Measurements from ENCODE around the gene CNIH1. TPM values are rescaled to one million over a fixed set of nuclear protein-coding genes. Genes with fewer than 3 reads are reported as not detected.
"Not testable (repeated sequence)": the region's sequence is repeated elsewhere in the genome, so short reads cannot be mapped to it uniquely, and the experiment has no call there.

Gene CNIH1
- total RNA-seq, 4 donors from 2014 or later: 29.3 to 61.8 (median 59.5) TPM

DNA sequence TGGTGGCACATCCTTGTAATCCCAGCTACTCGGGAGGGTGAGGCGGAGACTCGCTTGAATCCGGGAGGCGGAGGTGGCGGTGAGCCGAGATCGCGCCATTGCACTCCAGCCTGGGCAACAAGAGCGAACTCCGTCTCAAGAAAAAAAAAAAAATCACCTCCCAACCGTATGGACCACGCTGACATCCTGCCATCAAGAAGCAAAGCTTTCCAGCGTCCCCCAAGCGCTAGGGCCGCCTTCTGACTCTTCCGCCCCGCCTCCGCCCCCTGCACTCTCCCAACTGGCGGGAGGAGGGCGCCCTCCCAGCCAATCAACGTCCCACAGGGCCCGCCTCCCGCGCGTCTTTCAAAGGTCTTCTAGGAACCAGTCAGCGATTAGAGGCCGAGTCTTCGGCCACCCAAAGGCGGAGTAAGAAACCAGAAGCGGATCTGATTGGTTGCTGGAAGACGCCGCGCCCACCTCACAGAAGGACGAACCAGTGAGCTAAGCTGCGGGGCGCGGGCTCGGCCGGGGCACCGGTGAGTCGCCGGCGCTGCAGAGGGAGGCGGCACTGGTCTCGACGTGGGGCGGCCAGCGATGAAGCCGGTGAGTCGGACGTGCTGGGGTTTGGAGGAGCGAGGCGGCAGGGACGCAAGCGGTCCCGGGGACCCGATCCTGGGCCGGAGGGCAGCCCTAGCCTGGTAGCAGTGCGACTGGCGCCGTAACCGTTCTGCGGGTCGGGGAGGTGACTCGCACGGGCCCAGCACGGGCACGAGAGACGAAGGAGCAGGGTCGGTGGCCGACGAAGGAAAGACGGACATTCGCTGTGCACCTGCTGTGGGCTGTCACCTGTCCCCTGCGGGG is 44.5 kb downstream of the CNIH1 start, which contains the start of gene CDKN3:
CDKN3 (plus strand) TSS at position 515 of the 843 bp plus-strand sequence; CDS start at position 577, 62 bp downstream.
- no peaks in the 10 kb centered on the region for H3K27me3 ChIP-seq
- H3K27ac ChIP-seq: peak within 1 kb of the TSS in 2 of 4 donors; percentile 30 to 68
- no peaks in the 10 kb centered on the region for H3K9me3 ChIP-seq
- peak within 1 kb of the TSS; percentile 42 to 85 (median 62) for H3K4me3 ChIP-seq
- H3K4me1 ChIP-seq: peaks cover 0 to 14% (median 0%) of the 10 kb centered on the region in 4 donors
- 1% methylated on average over 57 to 69 of the region's 76 CpGs for WGBS, 2 donors
- DNase-seq (ENCODE audit: low spot score in 2 of 2): peak; percentile 97 to 98
- peak in 1 of 2 donors; percentile 80 for TF ChIP-seq POLR2A (IDR thresholded peaks at IDR 0.05)
- TF ChIP-seq, protein P1, sequence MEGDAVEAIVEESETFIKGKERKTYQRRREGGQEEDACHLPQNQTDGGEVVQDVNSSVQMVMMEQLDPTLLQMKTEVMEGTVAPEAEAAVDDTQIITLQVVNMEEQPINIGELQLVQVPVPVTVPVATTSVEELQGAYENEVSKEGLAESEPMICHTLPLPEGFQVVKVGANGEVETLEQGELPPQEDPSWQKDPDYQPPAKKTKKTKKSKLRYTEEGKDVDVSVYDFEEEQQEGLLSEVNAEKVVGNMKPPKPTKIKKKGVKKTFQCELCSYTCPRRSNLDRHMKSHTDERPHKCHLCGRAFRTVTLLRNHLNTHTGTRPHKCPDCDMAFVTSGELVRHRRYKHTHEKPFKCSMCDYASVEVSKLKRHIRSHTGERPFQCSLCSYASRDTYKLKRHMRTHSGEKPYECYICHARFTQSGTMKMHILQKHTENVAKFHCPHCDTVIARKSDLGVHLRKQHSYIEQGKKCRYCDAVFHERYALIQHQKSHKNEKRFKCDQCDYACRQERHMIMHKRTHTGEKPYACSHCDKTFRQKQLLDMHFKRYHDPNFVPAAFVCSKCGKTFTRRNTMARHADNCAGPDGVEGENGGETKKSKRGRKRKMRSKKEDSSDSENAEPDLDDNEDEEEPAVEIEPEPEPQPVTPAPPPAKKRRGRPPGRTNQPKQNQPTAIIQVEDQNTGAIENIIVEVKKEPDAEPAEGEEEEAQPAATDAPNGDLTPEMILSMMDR (IDR thresholded peaks at IDR 0.05): peak; percentile 58 to 84 (median 63)
- peak; percentile 60 to 84 for TF ChIP-seq EP300 (IDR thresholded peaks at IDR 0.05)
- no peaks in the 10 kb centered on the region for H3K36me3 ChIP-seq

DNA sequence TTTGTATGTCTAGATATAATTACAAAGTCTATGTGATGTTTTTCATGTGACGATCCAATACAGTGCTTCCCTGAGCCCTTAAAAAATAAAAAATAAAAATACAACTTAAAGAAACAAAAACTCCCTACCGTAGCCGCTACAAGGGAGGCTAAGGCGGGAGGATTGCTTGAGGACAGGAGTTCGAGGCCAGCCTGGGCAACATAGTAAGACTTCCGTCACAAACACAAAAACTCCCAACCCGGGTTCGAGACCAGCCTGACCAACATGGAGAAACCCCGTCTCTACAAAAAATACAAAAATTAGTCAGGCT is 45.0 kb downstream of the CNIH1 start:
- TF ChIP-seq, protein P1 (IDR thresholded peaks at IDR 0.05): no peak
- TF ChIP-seq EP300 (IDR thresholded peaks at IDR 0.05) (no peak), POLR2A (IDR thresholded peaks at IDR 0.05) (no peak)
- H3K36me3 ChIP-seq: no peaks in the 10 kb centered on the region
- DNase-seq (ENCODE audit: low spot score in 2 of 2): no peak
- peak overlapping the region in 1 of 4 donors; percentile 68 for H3K27ac ChIP-seq
- no peaks in the 10 kb centered on the region for H3K27me3 ChIP-seq
- H3K9me3 ChIP-seq: no peaks in the 10 kb centered on the region
- 67 to 75% methylated on average over 9 of the region's 9 CpGs for WGBS, 2 donors
- H3K4me1 ChIP-seq: peaks cover 0 to 14% (median 0%) of the 10 kb centered on the region in 4 donors
- peak overlapping the region; percentile 42 to 85 (median 62) for H3K4me3 ChIP-seq

DNA sequence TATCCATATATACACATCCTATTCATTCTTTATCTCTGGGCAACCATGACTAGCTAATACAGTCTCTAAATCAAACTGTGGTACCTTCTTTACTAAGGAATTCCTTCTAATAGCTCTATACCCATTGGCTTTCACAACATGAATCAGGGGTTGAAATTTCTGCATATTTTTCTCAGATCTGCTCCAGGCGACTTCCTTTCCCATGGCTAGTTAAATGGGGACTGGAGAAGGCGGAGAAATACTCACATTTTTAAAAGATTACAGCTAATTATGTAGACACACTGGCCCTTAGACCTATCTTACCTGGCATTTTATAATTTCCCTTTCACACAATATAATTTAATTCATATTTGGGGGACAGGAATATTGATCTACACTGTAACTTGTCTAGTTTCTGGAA is 45.5 kb downstream of the CNIH1 start:
- TF ChIP-seq EP300 (IDR thresholded peaks at IDR 0.05): no peak
- TF ChIP-seq, protein P1 (IDR thresholded peaks at IDR 0.05): no peak
- TF ChIP-seq POLR2A (IDR thresholded peaks at IDR 0.05): no peak
- no peaks in the 10 kb centered on the region for H3K36me3 ChIP-seq
- no peaks in the 10 kb centered on the region for H3K9me3 ChIP-seq
- DNase-seq (ENCODE audit: low spot score in 2 of 2): no peak
- whole genome bisulfite sequencing, 2 donors: 94 to 97% methylated on average over 2 of the region's 2 CpGs
- no peak overlapping the region for H3K4me3 ChIP-seq
- no peak overlapping the region for H3K27ac ChIP-seq
- no peaks in the 10 kb centered on the region for H3K27me3 ChIP-seq
- H3K4me1 ChIP-seq: peaks cover 0 to 14% (median 0%) of the 10 kb centered on the region in 4 donors

GRCh38 chr14:54395284-54395683 is 45.9 kb downstream of the CNIH1 start:
- Histone ChIP-seq H3K36me3 (no peaks in the 10 kb centered on the region), H3K27me3 (no peaks in the 10 kb centered on the region), H3K27ac (no peak overlapping the region), H3K4me3 (no peak overlapping the region), H3K9me3 (no peaks in the 10 kb centered on the region), H3K4me1 (peaks cover 0 to 14% (median 0%) of the 10 kb centered on the region in 4 donors)
- TF ChIP-seq, protein P1 (IDR thresholded peaks at IDR 0.05): no peak
- TF ChIP-seq POLR2A (IDR thresholded peaks at IDR 0.05) (no peak), EP300 (IDR thresholded peaks at IDR 0.05) (no peak)
- WGBS, 2 donors: 70 to 83% methylated on average over 4 of the region's 4 CpGs
- no peak for DNase-seq (ENCODE audit: low spot score in 2 of 2)

DNA sequence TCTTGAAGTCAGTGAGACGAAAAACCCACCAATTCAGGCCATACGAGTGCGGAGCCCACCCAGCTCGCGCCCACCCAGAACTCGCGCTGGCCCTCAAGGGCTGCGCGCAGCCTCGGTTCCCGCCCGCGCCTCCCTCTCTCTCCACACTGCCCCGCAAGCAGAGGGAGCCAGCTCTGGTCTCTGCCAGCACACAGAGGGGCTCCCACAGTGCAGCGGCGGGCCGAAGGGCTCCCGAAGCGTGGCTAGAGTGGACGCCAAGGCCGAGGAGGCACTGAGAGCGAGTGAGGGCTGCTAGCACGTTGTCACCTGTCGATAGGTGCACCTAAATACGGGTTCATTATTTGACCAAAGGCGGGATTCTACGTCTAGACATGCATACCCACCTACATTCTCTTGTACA is 46.6 kb downstream of the CNIH1 start:
- no peaks in the 10 kb centered on the region for H3K27me3 ChIP-seq
- peaks cover 0 to 14% (median 0%) of the 10 kb centered on the region in 4 donors for H3K4me1 ChIP-seq
- H3K4me3 ChIP-seq: no peak overlapping the region
- DNase-seq (ENCODE audit: low spot score in 2 of 2): no peak
- no peaks in the 10 kb centered on the region for H3K36me3 ChIP-seq
- WGBS, 2 donors: 97% methylated on average over 27 of the region's 27 CpGs
- H3K9me3 ChIP-seq: no peaks in the 10 kb centered on the region
- no peak overlapping the region for H3K27ac ChIP-seq
- no peak for TF ChIP-seq EP300 (IDR thresholded peaks at IDR 0.05)
- TF ChIP-seq POLR2A (IDR thresholded peaks at IDR 0.05): no peak
- TF ChIP-seq, protein P1 (IDR thresholded peaks at IDR 0.05): no peak

DNA sequence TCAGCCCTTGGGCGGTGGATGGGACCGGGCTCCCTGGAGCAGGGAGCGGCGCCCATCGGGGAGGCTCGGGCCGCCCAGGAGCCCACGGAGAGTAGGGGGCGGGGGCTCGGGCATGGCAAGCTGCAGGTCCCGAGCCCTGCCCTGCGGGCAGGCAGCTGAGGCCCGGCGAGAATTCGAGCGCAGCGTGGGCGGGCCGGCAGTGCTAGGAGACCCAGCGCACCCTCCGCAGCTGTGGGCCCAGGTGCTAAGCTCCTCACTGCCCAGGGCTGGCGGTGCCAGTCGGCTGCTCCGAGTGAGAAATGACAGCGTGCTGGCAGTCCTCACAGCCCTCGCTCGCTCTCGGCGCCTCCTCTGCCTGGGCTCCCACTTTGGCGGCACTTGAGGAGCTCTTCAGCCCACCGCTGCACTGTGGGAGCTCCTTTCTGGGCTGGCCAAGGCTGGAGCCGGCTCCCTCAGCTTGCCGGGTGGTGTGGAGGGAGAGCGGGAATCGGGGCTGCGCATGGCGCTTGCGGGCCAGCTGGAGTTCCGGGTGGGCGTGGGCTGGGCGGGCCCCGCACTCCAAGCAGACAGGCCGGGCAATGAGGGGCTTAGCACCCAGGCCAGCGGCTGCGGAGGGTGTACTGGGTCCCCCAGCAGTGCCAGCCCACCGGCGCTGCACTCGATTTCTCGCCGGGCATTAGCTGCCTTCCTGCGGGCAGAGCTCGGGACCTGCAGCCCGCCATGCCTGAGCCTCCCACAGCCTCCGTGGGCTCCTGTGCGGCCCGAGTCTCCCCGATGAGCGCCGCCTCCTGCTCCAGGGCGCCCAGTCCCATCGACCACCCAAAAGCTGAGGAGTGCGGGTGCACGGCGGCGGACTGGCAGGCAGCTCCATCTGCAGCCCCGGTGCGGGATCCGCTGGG is 47.9 kb downstream of the CNIH1 start:
- H3K27ac ChIP-seq; H3K27me3 ChIP-seq; DNase-seq (ENCODE audit: low spot score in 2 of 2); H3K9me3 ChIP-seq; H3K36me3 ChIP-seq; H3K4me3 ChIP-seq: not testable (repeated sequence)
- peaks cover 0 to 14% (median 0%) of the 10 kb centered on the region in 4 donors for H3K4me1 ChIP-seq
- WGBS, 2 donors: 95% methylated on average over 20 to 54 of the region's 68 CpGs

Measured in tibial nerve (tissue), 4 donors.